ENCODE results near the gene OTOA. TPM values are rescaled to one million over a fixed set of nuclear protein-coding genes. Genes with fewer than 3 reads are reported as not detected.
"Not testable (repeated sequence)": the region's sequence is repeated elsewhere in the genome, so short reads cannot be mapped to it uniquely, and the experiment has no call there.

OTOA gene
- total RNA-seq, 4 donors from 2014 or later, result 0.40 TPM; not detected in 3

DNA sequence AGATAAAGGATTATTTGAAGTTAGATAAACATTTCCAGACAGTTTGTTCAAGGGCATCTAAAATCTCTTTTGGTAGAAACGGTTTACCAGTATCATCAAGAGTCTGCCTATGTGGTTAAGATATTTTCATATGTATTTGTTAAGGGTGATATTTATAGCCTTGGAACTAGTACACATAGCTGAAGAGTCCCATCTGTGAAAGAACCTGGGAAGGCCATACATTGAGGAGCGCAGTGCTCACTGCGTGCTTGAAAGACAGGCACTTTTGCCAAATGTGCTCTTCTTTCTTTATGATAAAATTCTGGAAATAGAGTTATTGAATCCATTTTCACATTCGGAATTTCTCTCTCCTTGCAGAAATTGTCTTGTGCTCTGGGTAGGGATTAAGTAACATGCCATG lies 19.1 kb upstream of the OTOA start:
- no peak overlapping the region for H3K4me3 ChIP-seq

DNA sequence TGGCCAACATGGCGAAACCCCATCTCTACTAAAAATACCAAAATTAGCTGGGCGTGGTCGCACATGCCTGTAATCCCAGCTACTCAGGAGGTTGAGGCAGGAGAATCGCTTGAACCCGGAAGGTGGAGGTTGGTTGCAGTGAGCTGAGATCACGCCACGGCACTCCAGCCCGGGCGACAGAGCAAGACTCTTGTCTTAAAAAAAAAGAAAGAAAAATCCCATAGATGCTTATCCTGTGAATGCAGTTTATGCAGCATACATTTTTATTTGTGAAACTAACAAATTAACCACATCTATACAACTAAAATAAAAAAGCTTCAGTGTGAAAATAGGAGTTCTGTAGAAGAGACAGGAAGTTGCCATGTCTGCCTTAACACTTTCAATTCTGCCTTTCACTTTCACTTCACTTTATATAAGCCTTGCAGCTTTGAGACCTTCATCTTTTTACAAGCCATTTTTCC lies 18.5 kb upstream of the OTOA start:
- no peaks in the 10 kb centered on the region for H3K9me3 ChIP-seq
- H3K4me3 ChIP-seq, result peak overlapping the region; percentile 31
- no peak for DNase-seq (ENCODE audit: low spot score in 2 of 2)
- WGBS, result 75% methylated on average over 9 of the region's 9 CpGs
- TF ChIP-seq EP300 (IDR thresholded peaks at IDR 0.05), result no peak
- no peak for TF ChIP-seq POLR2A (IDR thresholded peaks at IDR 0.05)
- TF ChIP-seq, protein P1, sequence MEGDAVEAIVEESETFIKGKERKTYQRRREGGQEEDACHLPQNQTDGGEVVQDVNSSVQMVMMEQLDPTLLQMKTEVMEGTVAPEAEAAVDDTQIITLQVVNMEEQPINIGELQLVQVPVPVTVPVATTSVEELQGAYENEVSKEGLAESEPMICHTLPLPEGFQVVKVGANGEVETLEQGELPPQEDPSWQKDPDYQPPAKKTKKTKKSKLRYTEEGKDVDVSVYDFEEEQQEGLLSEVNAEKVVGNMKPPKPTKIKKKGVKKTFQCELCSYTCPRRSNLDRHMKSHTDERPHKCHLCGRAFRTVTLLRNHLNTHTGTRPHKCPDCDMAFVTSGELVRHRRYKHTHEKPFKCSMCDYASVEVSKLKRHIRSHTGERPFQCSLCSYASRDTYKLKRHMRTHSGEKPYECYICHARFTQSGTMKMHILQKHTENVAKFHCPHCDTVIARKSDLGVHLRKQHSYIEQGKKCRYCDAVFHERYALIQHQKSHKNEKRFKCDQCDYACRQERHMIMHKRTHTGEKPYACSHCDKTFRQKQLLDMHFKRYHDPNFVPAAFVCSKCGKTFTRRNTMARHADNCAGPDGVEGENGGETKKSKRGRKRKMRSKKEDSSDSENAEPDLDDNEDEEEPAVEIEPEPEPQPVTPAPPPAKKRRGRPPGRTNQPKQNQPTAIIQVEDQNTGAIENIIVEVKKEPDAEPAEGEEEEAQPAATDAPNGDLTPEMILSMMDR (IDR thresholded peaks at IDR 0.05), result no peak
- no peak for TF ChIP-seq POLR2AphosphoS5 (IDR thresholded peaks at IDR 0.05)
- no peaks in the 10 kb centered on the region for H3K27me3 ChIP-seq
- peaks cover 26% of the 10 kb centered on the region for H3K4me1 ChIP-seq
- peak overlapping the region; percentile 38 for H3K27ac ChIP-seq
- peaks cover 2% of the 10 kb centered on the region for H3K36me3 ChIP-seq

More for the DNA sequence above, 19.1 kb upstream of the OTOA start:
- no peaks in the 10 kb centered on the region for H3K9me3 ChIP-seq
- H3K36me3 ChIP-seq, result peaks cover 2% of the 10 kb centered on the region
- DNase-seq (ENCODE audit: low spot score in 2 of 2), result no peak
- 91% methylated on average over 4 of the region's 4 CpGs for WGBS
- TF ChIP-seq POLR2A (IDR thresholded peaks at IDR 0.05) (no peak), EP300 (IDR thresholded peaks at IDR 0.05) (no peak), POLR2AphosphoS5 (IDR thresholded peaks at IDR 0.05) (no peak)
- TF ChIP-seq, protein P1 (IDR thresholded peaks at IDR 0.05), result no peak
- peaks cover 26% of the 10 kb centered on the region for H3K4me1 ChIP-seq
- H3K27me3 ChIP-seq, result no peaks in the 10 kb centered on the region
- H3K27ac ChIP-seq, result no peak overlapping the region

- H3K9me3 ChIP-seq, result no peaks in the 10 kb centered on the region
- H3K27me3 ChIP-seq, result no peaks in the 10 kb centered on the region
- H3K4me1 ChIP-seq, result peaks cover 21% of the 10 kb centered on the region
- peak overlapping the region; percentile 31 for H3K4me3 ChIP-seq
- H3K27ac ChIP-seq, result peak overlapping the region; percentile 26
- DNase-seq (ENCODE audit: low spot score in 2 of 2), result no peak
- H3K36me3 ChIP-seq, result peaks cover 2% of the 10 kb centered on the region
- TF ChIP-seq EP300 (IDR thresholded peaks at IDR 0.05), result no peak
- TF ChIP-seq, protein P1 (IDR thresholded peaks at IDR 0.05), result no peak
- TF ChIP-seq POLR2AphosphoS5 (IDR thresholded peaks at IDR 0.05), result no peak
- TF ChIP-seq POLR2A (IDR thresholded peaks at IDR 0.05), result no peak
- 63% methylated on average over 5 of the region's 5 CpGs for WGBS
Observed at GRCh38 chr16:21646091-21646490, 17.7 kb upstream of the OTOA start.

DNA sequence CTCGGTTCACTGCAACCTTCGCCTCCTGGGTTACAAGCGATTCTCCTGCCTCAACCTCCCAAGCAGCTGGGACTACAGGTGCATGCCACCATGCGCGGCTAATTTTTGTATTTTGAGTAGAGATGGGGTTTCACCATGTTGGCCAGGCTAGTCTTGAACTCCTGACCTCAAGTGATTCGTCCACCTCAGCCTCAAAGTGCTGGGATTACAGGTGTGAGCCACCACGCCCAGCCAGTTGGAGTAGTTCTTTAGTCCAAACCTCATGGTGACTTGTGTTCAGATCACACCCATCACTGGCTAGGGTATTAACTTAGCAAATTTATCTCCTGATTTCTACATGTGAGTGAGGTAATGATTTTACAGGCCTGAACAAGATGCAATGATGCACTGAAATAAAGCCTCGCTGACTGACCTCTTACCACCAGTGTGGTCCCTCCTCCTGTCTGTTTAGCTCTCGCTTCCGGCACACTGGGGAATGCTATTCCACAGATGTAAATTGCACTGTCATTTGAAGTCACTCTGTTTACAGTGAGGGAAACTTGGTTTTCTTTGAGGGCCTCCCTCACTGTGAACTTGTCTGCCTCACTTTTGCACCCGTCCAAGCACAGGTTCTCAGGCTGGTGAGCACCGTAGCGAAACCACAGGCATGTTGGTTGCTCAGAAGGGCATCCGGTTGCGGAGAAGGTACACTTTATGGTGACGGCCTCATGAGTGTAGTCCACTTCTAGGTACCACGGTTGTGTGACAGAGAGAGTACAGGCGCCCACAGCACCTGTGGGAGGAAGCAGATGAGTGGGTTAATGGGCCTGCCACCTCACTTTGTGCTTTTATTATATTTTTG lies 16.8 kb upstream of the OTOA start:
- Histone ChIP-seq H3K27ac (no peak overlapping the region), H3K4me1 (peaks cover 18% of the 10 kb centered on the region), H3K27me3 (no peaks in the 10 kb centered on the region), H3K4me3 (no peak overlapping the region), H3K9me3 (no peaks in the 10 kb centered on the region), H3K36me3 (peaks cover 2% of the 10 kb centered on the region)
- no peak for DNase-seq (ENCODE audit: low spot score in 2 of 2)
- TF ChIP-seq, protein P1 (IDR thresholded peaks at IDR 0.05), result no peak
- TF ChIP-seq POLR2A (IDR thresholded peaks at IDR 0.05) (no peak), EP300 (IDR thresholded peaks at IDR 0.05) (no peak), POLR2AphosphoS5 (IDR thresholded peaks at IDR 0.05) (no peak)
- 92% methylated on average over 18 of the region's 18 CpGs for WGBS

DNA sequence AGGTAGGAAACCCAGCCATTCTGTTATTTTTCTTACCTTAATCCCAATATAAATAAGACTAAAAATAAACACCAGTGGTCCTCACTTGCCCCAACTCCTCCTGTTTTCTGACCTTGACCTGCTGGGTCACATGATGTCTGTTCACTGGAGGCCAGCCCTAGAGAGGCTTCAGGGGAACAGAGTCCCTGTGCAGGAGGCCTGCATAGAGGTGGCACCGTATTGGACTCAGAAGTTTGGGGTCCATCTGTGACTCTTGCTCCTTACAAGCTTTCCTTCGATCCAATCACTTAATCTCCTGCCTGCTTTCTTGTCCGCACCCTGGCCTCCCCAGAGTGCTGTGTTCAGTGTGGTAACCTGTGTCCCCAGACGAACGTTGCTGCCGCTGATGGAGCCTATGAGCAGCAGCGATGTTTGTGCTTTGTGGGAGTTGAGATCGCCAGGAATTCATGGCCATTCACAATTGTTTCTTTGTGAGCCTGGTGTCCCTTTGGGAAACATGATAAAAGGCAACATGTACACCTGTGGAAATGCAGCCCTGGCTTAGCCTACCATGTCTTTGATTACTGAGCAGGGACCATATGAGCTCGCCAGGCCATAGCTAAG lies 16.1 kb upstream of the OTOA start:
- H3K36me3 ChIP-seq, result peaks cover 2% of the 10 kb centered on the region
- DNase-seq (ENCODE audit: low spot score in 2 of 2), result no peak
- no peaks in the 10 kb centered on the region for H3K27me3 ChIP-seq
- peaks cover 18% of the 10 kb centered on the region for H3K4me1 ChIP-seq
- TF ChIP-seq EP300 (IDR thresholded peaks at IDR 0.05) (no peak), POLR2AphosphoS5 (IDR thresholded peaks at IDR 0.05) (no peak), POLR2A (IDR thresholded peaks at IDR 0.05) (no peak)
- TF ChIP-seq, protein P1 (IDR thresholded peaks at IDR 0.05), result no peak
- 86% methylated on average over 9 of the region's 9 CpGs for WGBS
- H3K27ac ChIP-seq, result no peak overlapping the region
- no peaks in the 10 kb centered on the region for H3K9me3 ChIP-seq
- H3K4me3 ChIP-seq, result no peak overlapping the region

- peaks cover 30% of the 10 kb centered on the region for H3K4me1 ChIP-seq
- not testable (repeated sequence) for DNase-seq (ENCODE audit: low spot score in 2 of 2); H3K4me3 ChIP-seq; H3K9me3 ChIP-seq; H3K36me3 ChIP-seq; H3K27ac ChIP-seq; H3K27me3 ChIP-seq
- 96% methylated on average over 12 of the region's 12 CpGs for WGBS
Observed at GRCh38 chr16:21649826-21650406, 13.9 kb upstream of the OTOA start.
